Gastroesophageal sphincter (tissue), 3 donors: Measurements from ENCODE around the gene CEP250.

Experiments
- EP300 ChIP-seq: sonication (generic); formaldehyde crosslinking; IDR thresholded peaks from one replicate; pipeline ENCODE4 v1.6.1; 2017; ENCODE audit warnings: antibody characterized with exemption, mild to moderate bottlenecking
- POLR2A ChIP-seq, 2 donors: fragments of 450-650 bp; IDR thresholded peaks; one replicate each; pipeline ENCODE4 v1.6.1; 2017; ENCODE audit warnings: antibody characterized with exemption in 2 of 2, mild to moderate bottlenecking in 2 of 2, moderate library complexity in 1 of 2
- POLR2AphosphoS5 ChIP-seq: sonication (generic); formaldehyde crosslinking; IDR thresholded peaks from one replicate; pipeline ENCODE4 v1.6.1; 2017; ENCODE audit warnings: antibody characterized with exemption
- TF ChIP-seq, protein P1 (sequence below), 4 experiments: fragments of 200-600 bp in 2 of 4; fragments of 450-650 bp in 2 of 4; sonication (generic) in 1 of 4; IDR thresholded peaks; one replicate each; pipeline ENCODE4 v1.5.1; 2017 to 2019; ENCODE audit warnings: antibody characterized with exemption in 4 of 4, mild to moderate bottlenecking in 2 of 4, moderate library complexity in 2 of 4

DNA sequence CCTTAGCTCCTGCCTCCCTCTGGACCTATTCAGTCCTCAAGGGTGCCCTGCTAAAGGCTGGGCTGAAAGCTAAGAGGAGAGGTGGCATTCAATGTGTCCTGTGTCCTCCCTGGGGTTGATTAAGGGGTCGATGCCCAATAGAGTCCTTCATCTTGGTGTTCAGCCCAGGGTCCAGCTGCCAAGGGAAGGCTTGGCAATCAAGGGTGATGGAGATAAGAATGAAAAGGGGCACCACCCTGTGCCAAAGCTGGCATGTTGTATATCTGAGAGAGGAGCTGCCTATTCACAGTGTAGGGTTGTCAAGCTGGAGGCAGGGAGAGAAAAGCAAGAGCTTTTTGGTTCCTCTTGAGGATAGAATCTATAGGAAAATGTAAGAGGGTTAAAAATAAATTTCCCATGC is 61.7 kb downstream of the CEP250 start:
- TF ChIP-seq POLR2A (IDR thresholded peaks at IDR 0.05) = no peak
- TF ChIP-seq, protein P1, sequence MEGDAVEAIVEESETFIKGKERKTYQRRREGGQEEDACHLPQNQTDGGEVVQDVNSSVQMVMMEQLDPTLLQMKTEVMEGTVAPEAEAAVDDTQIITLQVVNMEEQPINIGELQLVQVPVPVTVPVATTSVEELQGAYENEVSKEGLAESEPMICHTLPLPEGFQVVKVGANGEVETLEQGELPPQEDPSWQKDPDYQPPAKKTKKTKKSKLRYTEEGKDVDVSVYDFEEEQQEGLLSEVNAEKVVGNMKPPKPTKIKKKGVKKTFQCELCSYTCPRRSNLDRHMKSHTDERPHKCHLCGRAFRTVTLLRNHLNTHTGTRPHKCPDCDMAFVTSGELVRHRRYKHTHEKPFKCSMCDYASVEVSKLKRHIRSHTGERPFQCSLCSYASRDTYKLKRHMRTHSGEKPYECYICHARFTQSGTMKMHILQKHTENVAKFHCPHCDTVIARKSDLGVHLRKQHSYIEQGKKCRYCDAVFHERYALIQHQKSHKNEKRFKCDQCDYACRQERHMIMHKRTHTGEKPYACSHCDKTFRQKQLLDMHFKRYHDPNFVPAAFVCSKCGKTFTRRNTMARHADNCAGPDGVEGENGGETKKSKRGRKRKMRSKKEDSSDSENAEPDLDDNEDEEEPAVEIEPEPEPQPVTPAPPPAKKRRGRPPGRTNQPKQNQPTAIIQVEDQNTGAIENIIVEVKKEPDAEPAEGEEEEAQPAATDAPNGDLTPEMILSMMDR (IDR thresholded peaks at IDR 0.05) = no peak
- TF ChIP-seq POLR2AphosphoS5 = no peak
- TF ChIP-seq EP300 = no peak
